K562 (cell line): Measurements from ENCODE around the gene GRIN1. TPM values are rescaled to one million over a fixed set of nuclear protein-coding genes. Genes with fewer than 3 reads are reported as not detected.

ENCODE experiments used
- ARID2 ChIP-seq: fragments of 450-650 bp; IDR thresholded peaks from 2 replicates; pipeline ENCODE4 v1.6.1; 2017; ENCODE audit warnings: antibody characterized with exemption, mild to moderate bottlenecking
- BRF1 ChIP-seq: IDR thresholded peaks from 3 replicates; pipeline ENCODE4 v1.6.1; 2011; ENCODE audit warnings: borderline replicate concordance, mild to moderate bottlenecking; ENCODE audit not compliant: insufficient read length; ENCODE audit errors: extremely low read depth
- CCAR2 ChIP-seq: fragments of 200-400 bp; formaldehyde crosslinking; IDR thresholded peaks from 2 replicates; pipeline ENCODE4 v1.6.1; 2017; ENCODE audit warnings: mild to moderate bottlenecking, low read depth, low read length
- CHCHD3 ChIP-seq: fragments of 250-450 bp; sonication (Bioruptor Pico); IDR thresholded peaks from 2 replicates; pipeline ENCODE4 v2.1.2; 2022; ENCODE audit warnings: mild to moderate bottlenecking
- FOXK2 ChIP-seq, 2 experiments: fragments of 450-650 bp; IDR thresholded peaks in 1 of 2; conservative IDR thresholded peaks in 1 of 2; 2 replicates each; pipeline ENCODE4 v1.6.1; 2016; ENCODE audit warnings: low read depth in 2 of 2, mild to moderate bottlenecking in 1 of 2
- GATA2 ChIP-seq: sonication (generic); formaldehyde crosslinking; IDR thresholded peaks from 2 replicates; pipeline ENCODE4 v1.4.0; 2020; ENCODE audit warnings: mild to moderate bottlenecking, missing genetic modification reagents
- HOXB6 ChIP-seq: fragments of 250-450 bp; sonication (Bioruptor Pico); IDR thresholded peaks from 2 replicates; pipeline ENCODE4 v1.5.1; 2022; ENCODE audit warnings: mild to moderate bottlenecking, borderline replicate concordance
- HSF4 ChIP-seq: fragments of 250-450 bp; sonication (Bioruptor Pico); IDR thresholded peaks from 2 replicates; pipeline ENCODE4 v2.1.2; 2022; ENCODE audit warnings: mild to moderate bottlenecking, moderate library complexity, borderline replicate concordance
- KDM2B ChIP-seq: fragments of 250-450 bp; sonication (Bioruptor Pico); IDR thresholded peaks from 2 replicates; pipeline ENCODE4 v1.8.0; 2021; ENCODE audit warnings: mild to moderate bottlenecking, moderate library complexity
- LARP7 ChIP-seq: fragments of 450-650 bp; IDR thresholded peaks from 2 replicates; pipeline ENCODE4 v1.6.1; 2016
- MAFK ChIP-seq: IDR thresholded peaks from 2 replicates; pipeline ENCODE4 v1.6.1; 2011; ENCODE audit warnings: low read length, improper control_type of control experiment
- NFIC ChIP-seq: fragments of 450-650 bp; IDR thresholded peaks from 2 replicates; pipeline ENCODE4 v1.6.1; 2017; ENCODE audit warnings: mild to moderate bottlenecking, inconsistent platforms
- NFXL1 ChIP-seq: fragments of 450-650 bp; formaldehyde crosslinking; IDR thresholded peaks from 2 replicates; pipeline ENCODE4 v1.4.0; 2021; ENCODE audit warnings: mild to moderate bottlenecking
- RFX1 ChIP-seq: fragments of 450-650 bp; IDR thresholded peaks from 2 replicates; pipeline ENCODE4 v1.6.1; 2016; ENCODE audit warnings: mild to moderate bottlenecking, moderate library complexity
- SIN3A ChIP-seq, 2 experiments: fragments of 150-350 bp in 1 of 2; IDR thresholded peaks; 2 replicates each; pipeline ENCODE4 v1.6.1; 2011 to 2016; ENCODE audit warnings: borderline replicate concordance in 2 of 2, low read depth in 2 of 2, low read length in 2 of 2, mild to moderate bottlenecking in 2 of 2, moderate library complexity in 2 of 2; ENCODE audit not compliant: control insufficient read depth in 1 of 2
- SMAD2 ChIP-seq: fragments of 150-350 bp; IDR thresholded peaks from 2 replicates; pipeline ENCODE4 v1.6.1; 2014; ENCODE audit warnings: low read depth, mild to moderate bottlenecking, low read length
- SRSF7 ChIP-seq: fragments of 200-400 bp; formaldehyde crosslinking; optimal IDR thresholded peaks from 2 replicates; pipeline ENCODE3; 2017; ENCODE audit warnings: mild to moderate bottlenecking, low read depth, low read length
- ZNF184 ChIP-seq: sonication (generic); formaldehyde crosslinking; IDR thresholded peaks from 2 replicates; pipeline ENCODE4 v1.5.0; 2020; ENCODE audit warnings: missing genetic modification reagents
- ZNF584 ChIP-seq: fragments of 200-800 bp; sonication (Bioruptor generic); IDR thresholded peaks from 2 replicates; pipeline ENCODE4 v1.6.1; 2016; ENCODE audit warnings: low read depth, mild to moderate bottlenecking, missing genetic modification characterization, missing compliant biosample characterization
- polyA plus RNA-seq, 8 experiments: library from polyadenylated mRNA; depleted of rRNA in 4 of 8; stranded (reverse) in 5 of 8; unstranded in 3 of 8; fragments of >200 nt; fragmentation: Nextera tagmentation in 2 of 8; fragmentation: Illumina TruSeq in 1 of 8; extraction: Ambion mirVana in 2 of 8; extraction: Trizol in 1 of 8; gene quantifications; 2 replicates each; pipeline versions ENCODE4 v1.2.1 to v1.2.3, GENCODE V29; 2011 to 2014; ENCODE audit warnings: inconsistent platforms in 1 of 8, missing spikeins in 1 of 8
- total RNA-seq, 7 experiments: library from RNA; depleted of rRNA in 6 of 7; stranded (reverse); fragments of >200 nt in 6 of 7; fragmentation: Illumina TruSeq in 2 of 7; extraction: Trizol in 2 of 7; gene quantifications; 2 replicates each; pipeline versions ENCODE4 v1.2.1 to v1.2.3, GENCODE V29; 2011 to 2021; ENCODE audit warnings: low replicate concordance in 1 of 7
- TF ChIP-seq, protein P1 (sequence below), 3 experiments: fragments of 200-800 bp in 1 of 3; sonication (Bioruptor generic) in 1 of 3; sonication (generic) in 1 of 3; formaldehyde crosslinking in 1 of 3; IDR thresholded peaks; 2 replicates each; pipeline versions ENCODE4 v1.6.1 to v1.8.0; 2016 to 2022; ENCODE audit warnings: mild to moderate bottlenecking in 2 of 3, missing compliant biosample characterization in 2 of 3, missing genetic modification characterization in 2 of 3, missing genetic modification reagents in 1 of 3
- TF ChIP-seq, protein P2 (sequence below): fragments of 450-650 bp; formaldehyde crosslinking; IDR thresholded peaks from 2 replicates; pipeline ENCODE4 v1.4.0; 2022; ENCODE audit warnings: missing genetic modification characterization
- TF ChIP-seq, protein P3 (sequence below): fragments of 450-650 bp; formaldehyde crosslinking; IDR thresholded peaks from 2 replicates; pipeline ENCODE4 v1.4.0; 2022; ENCODE audit warnings: mild to moderate bottlenecking, moderate library complexity
- TF ChIP-seq, protein P4 (sequence below): fragments of 450-650 bp; IDR thresholded peaks from 2 replicates; pipeline ENCODE4 v1.6.1; 2016; ENCODE audit warnings: missing biosample characterization, missing genetic modification characterization

Gene GRIN1
- total and polyA plus RNA-seq, 9 of the 15 experiments (the other 6 are each of a cell fraction or from before 2014, with no cell fraction given): 0.03 to 0.35 (median 0.16) TPM; not detected in 6

DNA sequence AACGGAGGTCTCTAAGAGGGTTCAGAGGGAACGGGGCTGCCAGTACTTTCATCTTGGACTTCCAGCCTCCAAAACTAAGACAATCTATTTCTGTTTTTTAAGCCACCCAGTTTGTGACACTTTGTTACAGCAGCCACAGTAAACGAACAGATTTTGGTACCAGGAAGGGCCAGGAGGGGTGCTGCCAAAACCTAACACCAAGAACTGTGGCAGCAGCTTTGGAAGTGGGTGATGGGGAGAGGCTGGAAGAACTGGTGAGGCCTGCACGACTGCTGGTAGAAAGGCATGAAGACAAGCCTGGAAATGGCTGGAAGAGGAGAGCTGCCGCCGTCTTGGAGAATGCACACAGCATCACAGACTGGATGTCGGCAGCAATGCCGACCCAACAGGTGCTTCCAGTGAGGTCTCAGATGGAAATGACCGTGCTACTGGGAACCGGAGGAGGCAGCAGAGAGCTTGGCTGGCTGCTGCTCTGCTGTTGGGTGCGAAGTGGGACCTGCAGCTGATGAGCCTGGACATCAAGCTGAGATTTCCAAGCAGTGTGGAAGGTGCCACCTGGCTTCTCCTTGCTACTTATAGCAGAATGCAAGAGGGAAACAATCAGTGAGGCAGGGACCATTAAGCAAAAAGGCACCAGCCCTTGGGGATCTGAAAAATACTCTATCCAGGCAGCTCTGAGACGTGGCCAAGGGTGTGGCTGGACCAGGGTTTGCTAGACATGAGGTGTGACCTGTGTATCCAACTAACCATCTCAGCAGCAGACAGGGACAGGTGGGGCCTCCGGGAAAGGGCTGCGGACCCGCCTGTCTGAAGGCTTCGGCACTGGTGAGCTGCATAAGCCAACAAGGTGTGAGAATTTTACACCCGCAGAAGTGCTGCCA, 37.6 kb downstream of the GRIN1 start (continued):
- no peak for TF ChIP-seq BRF1
- TF ChIP-seq HOXB6 (CRISPR knock-in tag): no peak
- no peak for TF ChIP-seq SMAD2
- TF ChIP-seq SRSF7: no peak
- TF ChIP-seq, protein P1, sequence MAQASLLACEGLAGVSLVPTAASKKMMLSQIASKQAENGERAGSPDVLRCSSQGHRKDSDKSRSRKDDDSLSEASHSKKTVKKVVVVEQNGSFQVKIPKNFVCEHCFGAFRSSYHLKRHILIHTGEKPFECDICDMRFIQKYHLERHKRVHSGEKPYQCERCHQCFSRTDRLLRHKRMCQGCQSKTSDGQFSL (CRISPR knock-in tag; IDR thresholded peaks at IDR 0.05): no peak
- TF ChIP-seq, protein P1 (tag; IDR thresholded peaks at IDR 0.05): no peak
- no peak for TF ChIP-seq NFXL1 (CRISPR knock-in tag)
- no peak for TF ChIP-seq GATA2 (CRISPR knock-in tag)
- TF ChIP-seq MAFK: no peak
- TF ChIP-seq, protein P2, sequence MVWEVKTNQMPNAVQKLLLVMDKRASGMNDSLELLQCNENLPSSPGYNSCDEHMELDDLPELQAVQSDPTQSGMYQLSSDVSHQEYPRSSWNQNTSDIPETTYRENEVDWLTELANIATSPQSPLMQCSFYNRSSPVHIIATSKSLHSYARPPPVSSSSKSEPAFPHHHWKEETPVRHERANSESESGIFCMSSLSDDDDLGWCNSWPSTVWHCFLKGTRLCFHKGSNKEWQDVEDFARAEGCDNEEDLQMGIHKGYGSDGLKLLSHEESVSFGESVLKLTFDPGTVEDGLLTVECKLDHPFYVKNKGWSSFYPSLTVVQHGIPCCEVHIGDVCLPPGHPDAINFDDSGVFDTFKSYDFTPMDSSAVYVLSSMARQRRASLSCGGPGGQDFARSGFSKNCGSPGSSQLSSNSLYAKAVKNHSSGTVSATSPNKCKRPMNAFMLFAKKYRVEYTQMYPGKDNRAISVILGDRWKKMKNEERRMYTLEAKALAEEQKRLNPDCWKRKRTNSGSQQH: no peak
- TF ChIP-seq CCAR2: no peak
- no peak for TF ChIP-seq KDM2B (CRISPR knock-in tag)
- no peak for TF ChIP-seq LARP7
- TF ChIP-seq NFIC: no peak
- no peak for TF ChIP-seq ZNF584 (CRISPR knock-in tag)
- TF ChIP-seq, protein P3, sequence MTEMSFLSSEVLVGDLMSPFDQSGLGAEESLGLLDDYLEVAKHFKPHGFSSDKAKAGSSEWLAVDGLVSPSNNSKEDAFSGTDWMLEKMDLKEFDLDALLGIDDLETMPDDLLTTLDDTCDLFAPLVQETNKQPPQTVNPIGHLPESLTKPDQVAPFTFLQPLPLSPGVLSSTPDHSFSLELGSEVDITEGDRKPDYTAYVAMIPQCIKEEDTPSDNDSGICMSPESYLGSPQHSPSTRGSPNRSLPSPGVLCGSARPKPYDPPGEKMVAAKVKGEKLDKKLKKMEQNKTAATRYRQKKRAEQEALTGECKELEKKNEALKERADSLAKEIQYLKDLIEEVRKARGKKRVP (CRISPR knock-in tag): no peak
- TF ChIP-seq RFX1: no peak
- TF ChIP-seq HSF4 (CRISPR knock-in tag): no peak
- no peak for TF ChIP-seq ZNF184
- TF ChIP-seq, protein P4, sequence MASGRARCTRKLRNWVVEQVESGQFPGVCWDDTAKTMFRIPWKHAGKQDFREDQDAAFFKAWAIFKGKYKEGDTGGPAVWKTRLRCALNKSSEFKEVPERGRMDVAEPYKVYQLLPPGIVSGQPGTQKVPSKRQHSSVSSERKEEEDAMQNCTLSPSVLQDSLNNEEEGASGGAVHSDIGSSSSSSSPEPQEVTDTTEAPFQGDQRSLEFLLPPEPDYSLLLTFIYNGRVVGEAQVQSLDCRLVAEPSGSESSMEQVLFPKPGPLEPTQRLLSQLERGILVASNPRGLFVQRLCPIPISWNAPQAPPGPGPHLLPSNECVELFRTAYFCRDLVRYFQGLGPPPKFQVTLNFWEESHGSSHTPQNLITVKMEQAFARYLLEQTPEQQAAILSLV (tag): no peak
- TF ChIP-seq SIN3A (IDR thresholded peaks at IDR 0.05; ENCODE audit: borderline replicate concordance in 2 of 2, control insufficient read depth in 1 of 2, low read depth in 2 of 2, low read length in 2 of 2): no peak
- TF ChIP-seq CHCHD3: no peak
- TF ChIP-seq ARID2: no peak
- no peak for TF ChIP-seq FOXK2 (conservative IDR thresholded peaks at IDR 0.05 in 1 of 2, IDR thresholded peaks at IDR 0.05 in 1 of 2; ENCODE audit: low read depth in 2 of 2)
